SU-DHL-6 (cell line): ENCODE results near the gene IFIT3.

Source experiments
- H2AFZ ChIP-seq: fragments of 200-600 bp; sonication (generic); 2 replicates; pipeline ENCODE4 v1.6.1; 2014; ENCODE audit warnings: low read depth, mild to moderate bottlenecking, moderate library complexity, mixed read lengths, antibody characterized with exemption, low read length; ENCODE audit not compliant: severe bottlenecking
- H3F3A ChIP-seq: fragments of 200-600 bp; shearing (Covaris generic); 2 replicates; pipeline ENCODE4 v1.6.0; 2016; ENCODE audit warnings: antibody characterized with exemption, mild to moderate bottlenecking; ENCODE audit not compliant: insufficient read depth
- H3K27ac ChIP-seq: fragments of 200-600 bp; sonication (generic); 2 replicates; pipeline ENCODE4 v1.5.1; 2016; ENCODE audit warnings: low read depth, mild to moderate bottlenecking, low read length, moderate library complexity, mixed read lengths
- H3K27me3 ChIP-seq: fragments of 200-600 bp; sonication (generic), shearing (Covaris generic); 2 replicates; pipeline ENCODE4 v1.6.0; 2014; ENCODE audit warnings: mild to moderate bottlenecking, low read length
- H3K36me3 ChIP-seq: fragments of 200-600 bp; sonication (generic); 2 replicates; pipeline ENCODE4 v1.6.1; 2014; ENCODE audit warnings: mild to moderate bottlenecking, low read length, mixed read lengths
- H3K4me2 ChIP-seq: fragments of 300-600, 200-600 bp; shearing (Covaris generic), sonication (generic); 2 replicates; pipeline ENCODE4 v1.6.0; 2014; ENCODE audit warnings: low read length, low read depth, mild to moderate bottlenecking; ENCODE audit not compliant: poor library complexity, severe bottlenecking
- H3K4me3 ChIP-seq: fragments of 200-600 bp; sonication (generic); 2 replicates; pipeline ENCODE4 v1.5.1; 2014; ENCODE audit warnings: antibody characterized with exemption, low read length, mild to moderate bottlenecking, mixed read lengths; ENCODE audit not compliant: insufficient read depth, poor library complexity, severe bottlenecking
- H3K79me2 ChIP-seq: fragments of 200-600 bp; sonication (generic); 2 replicates; pipeline ENCODE4 v1.6.1; 2014; ENCODE audit warnings: mild to moderate bottlenecking, low read length, moderate library complexity; ENCODE audit not compliant: insufficient read depth
- H3K9ac ChIP-seq: fragments of 200-600 bp; sonication (generic); 2 replicates; pipeline ENCODE4 v1.7.0; 2014; ENCODE audit warnings: mild to moderate bottlenecking, low read length
- H3K9me2 ChIP-seq: fragments of 200-600 bp; sonication (generic); replicated peaks from 2 replicates; pipeline ENCODE4 v1.6.1; 2014; ENCODE audit warnings: low read length; ENCODE audit not compliant: insufficient read depth
- H3K9me3 ChIP-seq: fragments of 200-600 bp; sonication (generic); 2 replicates; pipeline ENCODE4 v1.6.1; 2014; ENCODE audit warnings: low read length, mixed read lengths; ENCODE audit not compliant: insufficient read depth
- H4K20me1 ChIP-seq: fragments of 200-600 bp; sonication (generic); 2 replicates; pipeline ENCODE4 v1.6.1; 2014; ENCODE audit warnings: low read depth, mild to moderate bottlenecking, antibody characterized with exemption, low read length, moderate library complexity, mixed read lengths
- EZH2phosphoT487 ChIP-seq: fragments of 200-600 bp; sonication (generic), shearing (Covaris generic); conservative IDR thresholded peaks from 2 replicates; pipeline ENCODE4 v1.6.1; 2018; ENCODE audit warnings: mild to moderate bottlenecking, antibody characterized with exemption, low read length, moderate library complexity, mixed read lengths
- TF ChIP-seq, protein P1 (sequence below): fragments of 200-600 bp; sonication (generic); IDR thresholded peaks from one replicate; pipeline ENCODE4 v1.5.1; 2017; ENCODE audit warnings: antibody characterized with exemption, mild to moderate bottlenecking, low read length, moderate library complexity; ENCODE audit not compliant: insufficient read depth, poor library complexity, severe bottlenecking

The IFIT3 gene

DNA sequence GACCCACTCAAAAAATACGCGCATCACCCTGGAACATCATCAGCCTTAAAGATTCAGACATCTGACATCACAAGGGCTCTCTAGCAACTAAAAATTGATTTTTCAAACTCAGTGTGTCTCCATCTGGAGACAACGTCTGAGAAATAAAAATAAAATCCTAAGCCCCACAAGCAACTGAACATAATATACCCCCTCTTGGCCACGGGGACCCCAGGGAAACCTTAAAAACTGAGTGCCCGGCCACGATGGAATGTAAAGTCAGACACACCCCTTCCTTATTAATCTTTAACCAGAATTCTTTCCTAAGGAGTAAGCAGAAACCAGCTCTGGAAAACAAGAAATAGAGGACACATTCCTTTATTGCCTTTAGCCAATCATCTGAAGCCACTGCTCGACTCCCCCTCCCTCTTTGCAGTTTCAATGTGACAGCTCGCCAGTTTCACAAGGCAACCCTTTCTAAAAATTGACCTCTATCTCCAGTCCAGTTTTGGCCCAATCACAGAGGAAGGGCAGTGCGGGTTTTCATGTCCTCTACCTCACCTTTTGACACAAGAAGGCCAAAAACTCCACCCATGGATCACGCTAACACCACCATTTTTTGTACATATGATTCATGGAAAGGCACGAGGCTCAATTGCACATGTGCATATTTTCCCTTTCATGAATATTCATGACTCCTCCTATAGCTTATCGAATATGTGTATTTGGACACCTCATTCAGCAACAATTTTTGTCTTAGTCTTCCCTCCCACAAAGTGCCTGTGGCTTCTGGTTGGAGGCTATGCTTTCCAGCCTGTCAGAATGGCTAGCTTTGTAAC, 24.2 kb downstream of the IFIT3 start:
- Histone ChIP-seq H3K27me3 (no peaks in the 10 kb centered on the region), H3F3A (no peaks in the 10 kb centered on the region), H3K4me2 (no peak overlapping the region), H4K20me1 (no peaks in the 10 kb centered on the region), H3K36me3 (no peaks in the 10 kb centered on the region), H3K79me2 (no peaks in the 10 kb centered on the region), H3K4me3 (no peak overlapping the region), H2AFZ (no peak overlapping the region), H3K9ac (no peak overlapping the region), H3K27ac (no peak overlapping the region), H3K9me2 (no peaks in the 10 kb centered on the region), H3K9me3 (no peaks in the 10 kb centered on the region)
- TF ChIP-seq, protein P1, sequence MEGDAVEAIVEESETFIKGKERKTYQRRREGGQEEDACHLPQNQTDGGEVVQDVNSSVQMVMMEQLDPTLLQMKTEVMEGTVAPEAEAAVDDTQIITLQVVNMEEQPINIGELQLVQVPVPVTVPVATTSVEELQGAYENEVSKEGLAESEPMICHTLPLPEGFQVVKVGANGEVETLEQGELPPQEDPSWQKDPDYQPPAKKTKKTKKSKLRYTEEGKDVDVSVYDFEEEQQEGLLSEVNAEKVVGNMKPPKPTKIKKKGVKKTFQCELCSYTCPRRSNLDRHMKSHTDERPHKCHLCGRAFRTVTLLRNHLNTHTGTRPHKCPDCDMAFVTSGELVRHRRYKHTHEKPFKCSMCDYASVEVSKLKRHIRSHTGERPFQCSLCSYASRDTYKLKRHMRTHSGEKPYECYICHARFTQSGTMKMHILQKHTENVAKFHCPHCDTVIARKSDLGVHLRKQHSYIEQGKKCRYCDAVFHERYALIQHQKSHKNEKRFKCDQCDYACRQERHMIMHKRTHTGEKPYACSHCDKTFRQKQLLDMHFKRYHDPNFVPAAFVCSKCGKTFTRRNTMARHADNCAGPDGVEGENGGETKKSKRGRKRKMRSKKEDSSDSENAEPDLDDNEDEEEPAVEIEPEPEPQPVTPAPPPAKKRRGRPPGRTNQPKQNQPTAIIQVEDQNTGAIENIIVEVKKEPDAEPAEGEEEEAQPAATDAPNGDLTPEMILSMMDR, result no peak
- TF ChIP-seq EZH2phosphoT487, result no peak

DNA sequence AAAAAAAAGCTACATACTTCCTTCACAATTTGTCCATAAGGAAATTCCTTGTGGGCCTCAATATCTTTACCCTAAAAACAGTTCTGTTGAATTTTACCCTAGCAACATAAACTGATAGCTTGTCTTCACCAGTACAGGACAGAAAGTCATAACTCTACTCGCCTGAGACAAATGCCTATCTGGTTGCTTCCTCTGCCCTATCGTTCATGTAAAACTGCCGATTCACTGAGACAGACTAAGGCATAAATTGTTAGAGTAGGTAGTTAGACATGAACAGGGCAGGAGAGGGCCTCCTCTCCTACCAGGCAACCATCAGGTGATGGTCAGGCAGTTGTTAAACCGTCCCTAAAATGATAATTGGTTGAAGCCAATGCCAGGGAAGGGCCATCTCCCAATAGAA, 25.0 kb downstream of the IFIT3 start:
- Histone ChIP-seq H3K79me2 (no peaks in the 10 kb centered on the region), H2AFZ (no peak overlapping the region), H3K4me3 (no peak overlapping the region), H3K9me2 (no peaks in the 10 kb centered on the region), H3F3A (no peaks in the 10 kb centered on the region), H4K20me1 (no peaks in the 10 kb centered on the region), H3K9ac (no peak overlapping the region), H3K36me3 (no peaks in the 10 kb centered on the region), H3K4me2 (no peak overlapping the region), H3K9me3 (no peaks in the 10 kb centered on the region), H3K27me3 (no peaks in the 10 kb centered on the region), H3K27ac (no peak overlapping the region)
- TF ChIP-seq, protein P1, result no peak
- no peak for TF ChIP-seq EZH2phosphoT487

DNA sequence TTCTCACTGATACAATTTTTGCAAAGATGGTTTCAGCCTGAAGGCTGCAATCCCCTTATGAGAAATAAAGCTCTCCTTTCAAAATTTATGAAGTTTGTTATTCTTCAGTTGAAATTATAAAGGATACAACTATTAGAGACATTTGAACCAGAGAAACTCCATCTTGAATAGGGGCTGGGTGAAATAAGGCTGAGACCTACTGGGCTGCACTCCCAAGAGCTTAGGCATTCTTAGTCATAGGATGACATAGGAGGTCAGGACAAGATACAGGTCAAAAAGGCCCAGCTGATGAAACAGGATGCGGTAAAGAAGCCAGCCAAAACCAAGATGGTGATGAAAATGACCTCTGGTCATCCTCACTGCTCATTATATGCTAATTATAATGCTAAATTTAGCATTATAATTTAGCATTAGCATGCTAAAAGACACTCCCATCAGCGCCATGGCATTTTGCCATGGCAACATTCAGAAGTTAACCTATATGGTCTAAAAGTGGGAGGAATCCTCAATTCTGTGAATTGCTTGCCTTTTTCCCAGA, 27.7 kb downstream of the IFIT3 start:
- Histone ChIP-seq H3K4me2 (no peak overlapping the region), H3K9me2 (no peaks in the 10 kb centered on the region), H3F3A (no peaks in the 10 kb centered on the region), H3K27me3 (no peaks in the 10 kb centered on the region), H2AFZ (no peak overlapping the region), H3K36me3 (no peaks in the 10 kb centered on the region), H3K4me3 (no peak overlapping the region), H3K9me3 (no peaks in the 10 kb centered on the region), H3K9ac (no peak overlapping the region), H3K27ac (no peak overlapping the region), H3K79me2 (no peaks in the 10 kb centered on the region), H4K20me1 (no peaks in the 10 kb centered on the region)
- TF ChIP-seq, protein P1, result no peak
- no peak for TF ChIP-seq EZH2phosphoT487
